ENCODE results near the gene C4orf17.
A peak's percentile ranks its signal among the peaks of the same experiment; 100 is the strongest.

The C4orf17 gene

DNA sequence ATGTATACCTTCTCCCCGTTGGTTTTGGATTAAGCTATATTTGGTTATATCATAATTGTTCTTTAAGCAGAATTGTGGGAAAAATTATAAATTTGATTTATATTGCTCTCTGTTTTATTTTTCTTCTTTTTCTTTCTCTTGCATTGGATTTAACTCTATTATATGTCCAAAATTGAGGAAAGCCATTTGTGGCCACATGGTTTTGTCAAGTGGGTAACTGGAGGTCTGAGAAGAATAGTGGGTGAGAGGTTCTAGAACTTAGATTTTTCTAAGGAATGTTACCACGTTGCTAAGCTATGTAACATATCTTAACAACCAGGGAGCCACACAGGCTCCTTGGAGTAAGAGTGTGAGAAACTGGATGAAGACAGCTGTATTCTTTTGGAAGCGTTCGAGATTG is at the start of gene C4orf17:
Gene C4orf17 (plus strand): TSS at position 301 of the 400 bp plus-strand sequence. CDS start 2,061 bp downstream, outside the sequence.
- no peak for TF ChIP-seq ZFX (IDR thresholded peaks at IDR 0.05)
- TF ChIP-seq, protein P1, sequence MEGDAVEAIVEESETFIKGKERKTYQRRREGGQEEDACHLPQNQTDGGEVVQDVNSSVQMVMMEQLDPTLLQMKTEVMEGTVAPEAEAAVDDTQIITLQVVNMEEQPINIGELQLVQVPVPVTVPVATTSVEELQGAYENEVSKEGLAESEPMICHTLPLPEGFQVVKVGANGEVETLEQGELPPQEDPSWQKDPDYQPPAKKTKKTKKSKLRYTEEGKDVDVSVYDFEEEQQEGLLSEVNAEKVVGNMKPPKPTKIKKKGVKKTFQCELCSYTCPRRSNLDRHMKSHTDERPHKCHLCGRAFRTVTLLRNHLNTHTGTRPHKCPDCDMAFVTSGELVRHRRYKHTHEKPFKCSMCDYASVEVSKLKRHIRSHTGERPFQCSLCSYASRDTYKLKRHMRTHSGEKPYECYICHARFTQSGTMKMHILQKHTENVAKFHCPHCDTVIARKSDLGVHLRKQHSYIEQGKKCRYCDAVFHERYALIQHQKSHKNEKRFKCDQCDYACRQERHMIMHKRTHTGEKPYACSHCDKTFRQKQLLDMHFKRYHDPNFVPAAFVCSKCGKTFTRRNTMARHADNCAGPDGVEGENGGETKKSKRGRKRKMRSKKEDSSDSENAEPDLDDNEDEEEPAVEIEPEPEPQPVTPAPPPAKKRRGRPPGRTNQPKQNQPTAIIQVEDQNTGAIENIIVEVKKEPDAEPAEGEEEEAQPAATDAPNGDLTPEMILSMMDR (conservative IDR thresholded peaks at IDR 0.05) = no peak
- H3K27ac ChIP-seq = no peak within 1 kb of the TSS

DNA sequence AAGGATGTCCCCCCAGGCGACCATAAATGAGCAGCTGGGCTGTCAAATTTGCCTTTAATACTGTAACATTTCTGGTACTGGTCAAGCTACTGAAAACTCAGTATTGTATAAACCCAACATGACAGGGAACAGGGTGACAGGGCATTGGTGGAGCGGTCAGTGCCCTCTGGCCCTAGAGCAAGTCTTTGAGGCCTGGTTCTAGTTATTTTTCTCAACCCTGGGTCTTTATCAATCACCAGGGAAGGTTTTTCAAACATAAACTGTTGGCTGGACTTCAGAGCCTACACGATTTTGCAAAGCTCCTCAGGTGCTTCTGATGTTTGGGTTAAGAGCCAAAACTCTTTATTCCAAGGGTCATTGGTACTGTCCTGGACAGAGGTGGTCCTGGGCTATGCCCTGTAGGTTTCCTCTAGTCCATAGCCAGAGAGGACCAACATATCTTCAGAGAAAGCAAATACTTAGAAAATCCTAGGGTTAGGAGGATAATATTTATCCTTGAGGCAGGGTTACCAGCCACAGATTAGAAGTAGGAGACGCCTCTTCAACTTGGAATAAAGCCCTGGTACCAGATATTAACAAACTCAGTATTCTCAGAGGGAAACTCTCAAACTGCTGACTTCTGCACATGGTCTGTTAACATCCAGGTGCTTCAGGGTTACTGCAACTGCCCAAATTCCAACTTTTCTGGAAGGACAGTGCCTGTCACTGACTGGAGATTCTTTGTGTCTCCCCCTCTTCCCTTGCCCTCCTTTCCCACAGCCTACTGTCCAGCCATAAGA is 49.0 kb upstream of the C4orf17 start:
- no peak for TF ChIP-seq ZFX (IDR thresholded peaks at IDR 0.05)
- TF ChIP-seq, protein P1 (conservative IDR thresholded peaks at IDR 0.05) = no peak

DNA sequence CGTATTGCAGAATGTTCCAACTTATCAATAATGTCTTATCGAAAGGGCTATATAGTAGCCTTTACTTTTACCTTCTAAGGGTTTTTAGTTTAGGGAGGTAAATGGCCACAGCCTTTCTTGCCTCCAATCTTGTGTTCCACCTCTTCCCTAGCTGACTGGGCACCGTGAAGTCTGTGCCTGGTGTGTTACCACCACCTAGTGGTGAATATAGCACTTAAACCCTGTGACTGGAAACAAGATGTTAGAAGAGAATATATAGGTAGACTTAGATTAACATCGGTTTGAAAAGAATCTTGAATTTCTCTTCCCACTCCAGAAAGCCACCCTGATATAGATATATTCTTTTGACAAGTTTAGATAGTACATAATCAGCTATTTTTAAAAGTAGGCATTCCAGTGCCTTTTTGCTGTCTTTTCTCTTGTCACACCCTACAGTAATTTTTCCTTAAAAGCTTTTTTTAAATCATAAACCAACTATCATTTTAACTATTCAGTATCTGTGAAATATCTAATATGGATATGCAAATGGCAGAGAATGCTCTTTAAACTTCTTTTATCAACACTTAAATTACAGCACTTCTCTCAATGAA is 47.9 kb upstream of the C4orf17 start:
- no peak overlapping the region for H3K27ac ChIP-seq
- no peak for TF ChIP-seq ZFX (IDR thresholded peaks at IDR 0.05)
- TF ChIP-seq, protein P1 (conservative IDR thresholded peaks at IDR 0.05) = peak; percentile 84

More for the DNA sequence above, 49.0 kb upstream of the C4orf17 start:
- H3K27ac ChIP-seq = no peak overlapping the region

DNA sequence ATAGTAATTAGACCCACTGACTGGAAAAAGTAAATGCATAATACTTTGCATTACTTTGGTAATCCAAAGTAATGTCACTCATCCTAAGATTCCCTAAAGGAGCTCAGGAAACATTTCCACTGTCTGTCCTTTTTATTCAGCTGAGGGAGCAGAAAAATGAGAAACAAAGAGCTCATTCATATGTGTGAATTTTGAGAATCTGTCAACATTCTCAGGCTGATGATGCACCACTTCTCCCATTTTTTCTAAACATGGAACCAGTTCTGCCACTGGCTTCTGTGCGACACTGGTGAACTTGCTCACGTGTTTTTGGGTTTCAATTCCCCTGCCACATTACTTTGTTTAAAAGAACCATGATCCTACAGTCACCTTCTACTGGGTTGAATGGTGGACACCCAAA is 47.3 kb upstream of the C4orf17 start:
- no peak for TF ChIP-seq ZFX (IDR thresholded peaks at IDR 0.05)
- TF ChIP-seq, protein P1 (conservative IDR thresholded peaks at IDR 0.05) = no peak

DNA sequence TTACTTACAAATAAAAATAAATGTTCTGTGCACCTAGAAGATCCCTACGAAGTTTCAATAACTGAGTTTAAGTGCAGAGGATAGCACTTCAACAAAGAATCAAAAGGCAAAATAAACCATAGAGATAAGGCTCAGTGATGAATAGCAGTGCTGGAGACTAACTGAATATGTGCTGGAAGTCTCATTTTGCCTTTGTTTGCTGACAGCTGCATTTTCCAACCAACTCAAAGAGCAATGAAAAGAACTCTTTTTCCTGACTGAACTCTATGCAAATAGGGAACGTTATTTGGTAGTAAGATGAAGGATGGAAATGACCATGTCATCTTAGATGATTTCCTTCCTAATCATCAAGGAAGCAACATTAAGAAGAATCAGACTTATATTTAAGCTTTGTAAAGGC is 42.9 kb upstream of the C4orf17 start:
- TF ChIP-seq ZFX (IDR thresholded peaks at IDR 0.05) = no peak
- TF ChIP-seq, protein P1 (conservative IDR thresholded peaks at IDR 0.05) = no peak
- no peak overlapping the region for H3K27ac ChIP-seq

More for the DNA sequence above, 47.3 kb upstream of the C4orf17 start:
- no peak overlapping the region for H3K27ac ChIP-seq

DNA sequence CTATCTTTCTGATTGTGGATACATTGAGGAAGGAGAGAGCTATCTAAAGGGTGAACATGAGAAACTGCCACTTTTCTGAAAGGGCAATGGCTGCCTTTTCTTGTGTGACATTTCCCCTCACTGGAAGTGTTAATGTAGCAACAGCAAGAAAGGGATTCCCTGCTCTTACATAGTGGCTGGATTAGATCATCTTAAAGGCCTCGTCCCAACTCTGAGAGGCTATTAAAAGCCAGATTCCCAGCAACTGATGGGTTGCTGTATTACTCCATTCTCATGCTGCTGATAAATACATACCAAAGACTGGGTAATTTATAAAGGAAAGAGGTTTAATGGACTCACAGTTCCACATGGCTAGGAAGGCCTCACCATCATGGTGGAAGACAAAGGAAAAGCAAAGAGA is 41.9 kb upstream of the C4orf17 start:
- no peak overlapping the region for H3K27ac ChIP-seq
- no peak for TF ChIP-seq ZFX (IDR thresholded peaks at IDR 0.05)
- TF ChIP-seq, protein P1 (conservative IDR thresholded peaks at IDR 0.05) = no peak

DNA sequence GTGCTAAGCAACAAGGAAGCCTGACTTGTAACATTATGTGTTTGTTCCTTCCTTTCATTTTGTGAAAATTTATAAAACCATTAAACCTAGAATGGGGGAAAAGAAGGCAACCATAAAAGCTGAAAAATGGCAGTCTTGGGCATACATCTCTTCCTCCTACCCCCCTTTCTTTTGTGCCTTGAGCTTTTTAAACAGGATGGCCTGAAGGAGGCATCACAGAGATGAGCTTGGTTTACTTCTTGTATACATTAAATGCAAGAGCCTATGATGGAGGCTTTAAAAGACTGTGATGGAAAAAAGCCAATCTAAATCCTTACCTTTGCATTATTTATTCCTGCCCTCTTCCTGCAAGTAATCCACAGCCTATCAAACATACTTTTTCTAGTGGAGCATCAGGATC is 39.5 kb upstream of the C4orf17 start:
- TF ChIP-seq ZFX (IDR thresholded peaks at IDR 0.05) = no peak
- TF ChIP-seq, protein P1 (conservative IDR thresholded peaks at IDR 0.05) = no peak
- no peak overlapping the region for H3K27ac ChIP-seq
